ENCODE data around the gene LBHD1. TPM values are rescaled to one million over a fixed set of nuclear protein-coding genes. Genes with fewer than 3 reads are reported as not detected.

The LBHD1 gene
- total and polyA plus RNA-seq, 2 donors (not counting 3 experiments of a cell fraction or from before 2014, with no cell fraction given): 3.8 to 7.5 TPM

GRCh38 chr11:62716206-62716605 lies 44.1 kb upstream of the LBHD1 start:
- Histone ChIP-seq H3K4me2 (ENCODE audit: insufficient read depth, low read length) (no peak overlapping the region), H3K9ac (replicated peaks; ENCODE audit: extremely low read depth, insufficient read depth, low read length) (no peak overlapping the region), H3K36me3 (ENCODE audit: control insufficient read depth in 2 of 2, extremely low read depth in 1 of 2, insufficient read depth in 2 of 2, low read length in 2 of 2) (peaks cover 43 to 48% of the 10 kb centered on the region in 2 experiments), H3K9me1 (replicated peaks; ENCODE audit: control insufficient read depth, extremely low read depth, insufficient read depth, low read length) (no peaks in the 10 kb centered on the region), H4K20me1 (replicated peaks; ENCODE audit: control insufficient read depth, extremely low read depth, insufficient read depth, low read length) (no peaks in the 10 kb centered on the region), H3K27me3 (ENCODE audit: control insufficient read depth in 2 of 2, insufficient read depth in 2 of 2, low read length in 2 of 2) (no peaks in the 10 kb centered on the region), H2AFZ (ENCODE audit: low read depth, low read length) (no peak overlapping the region), H3K27ac (ENCODE audit: insufficient read depth, low read depth, low read length) (no peak overlapping the region), H3K9me3 (replicated peaks; ENCODE audit: control insufficient read depth, insufficient read depth, low read length) (no peaks in the 10 kb centered on the region), H3K4me1 (ENCODE audit: control insufficient read depth, extremely low read depth, insufficient read depth, low read length) (no peaks in the 10 kb centered on the region), H3K4me3 (replicated peaks in 1 of 3; ENCODE audit: insufficient read depth in 1 of 3, low read depth in 1 of 3, low read length in 3 of 3) (no peak overlapping the region), H3K79me2 (ENCODE audit: control insufficient read depth, insufficient read depth, low read length) (peaks cover 35% of the 10 kb centered on the region)
- ChIA-PET CTCF (no interaction called here), POLR2A (no interaction called here)
- dilution Hi-C loops (cut with MboI; ENCODE audit: extremely low pct_ligation_motif_present, low sequenced_read_pairs): no loop called here
- DNase-seq (ENCODE audit: low read depth, low spot score) (no peak), FAIRE-seq (no peak)
- TF ChIP-seq GATA2 (IDR thresholded peaks at IDR 0.05; ENCODE audit: insufficient read depth, insufficient read length, low read depth, low read length): no peak
- TF ChIP-seq EZH2 (IDR thresholded peaks at IDR 0.05; ENCODE audit: borderline replicate concordance, low read depth, low read length, severe bottlenecking): no peak
- no peak for TF ChIP-seq POLR2A (IDR thresholded peaks at IDR 0.05; ENCODE audit: low read depth, low read length)
- no peak for TF ChIP-seq FOS (IDR thresholded peaks at IDR 0.05; ENCODE audit: borderline replicate concordance, insufficient read depth, low read length)
- TF ChIP-seq MAX (IDR thresholded peaks at IDR 0.05; ENCODE audit: insufficient read depth, insufficient read length): no peak
- TF ChIP-seq POLR2AphosphoS5 (IDR thresholded peaks at IDR 0.05; ENCODE audit: insufficient read depth, low read depth, low read length): no peak
- no peak for TF ChIP-seq CTCF (IDR thresholded peaks at IDR 0.05; ENCODE audit: extremely low read depth in 1 of 2, insufficient read depth in 1 of 2, low read depth in 1 of 2, low read length in 2 of 2)
- no peak for TF ChIP-seq MYC (IDR thresholded peaks at IDR 0.05; ENCODE audit: low read depth, low read length)
- no peak for TF ChIP-seq JUN (IDR thresholded peaks at IDR 0.05; ENCODE audit: borderline replicate concordance, insufficient read depth, insufficient read length, low read depth)
- intact Hi-C loops (cut with micrococcal nuclease): no loop called here
- no TSS peak for BruUV-seq (replicated peaks)
